ENCODE results near the gene RCL1. TPM values are rescaled to one million over a fixed set of nuclear protein-coding genes. Genes with fewer than 3 reads are reported as not detected.
"Not testable (repeated sequence)": the region's sequence is repeated elsewhere in the genome, so short reads cannot be mapped to it uniquely, and the experiment has no call there.

Gene RCL1
- total RNA-seq, 4 donors from 2014 or later = 13.4 to 19.1 (median 14.9) TPM

DNA sequence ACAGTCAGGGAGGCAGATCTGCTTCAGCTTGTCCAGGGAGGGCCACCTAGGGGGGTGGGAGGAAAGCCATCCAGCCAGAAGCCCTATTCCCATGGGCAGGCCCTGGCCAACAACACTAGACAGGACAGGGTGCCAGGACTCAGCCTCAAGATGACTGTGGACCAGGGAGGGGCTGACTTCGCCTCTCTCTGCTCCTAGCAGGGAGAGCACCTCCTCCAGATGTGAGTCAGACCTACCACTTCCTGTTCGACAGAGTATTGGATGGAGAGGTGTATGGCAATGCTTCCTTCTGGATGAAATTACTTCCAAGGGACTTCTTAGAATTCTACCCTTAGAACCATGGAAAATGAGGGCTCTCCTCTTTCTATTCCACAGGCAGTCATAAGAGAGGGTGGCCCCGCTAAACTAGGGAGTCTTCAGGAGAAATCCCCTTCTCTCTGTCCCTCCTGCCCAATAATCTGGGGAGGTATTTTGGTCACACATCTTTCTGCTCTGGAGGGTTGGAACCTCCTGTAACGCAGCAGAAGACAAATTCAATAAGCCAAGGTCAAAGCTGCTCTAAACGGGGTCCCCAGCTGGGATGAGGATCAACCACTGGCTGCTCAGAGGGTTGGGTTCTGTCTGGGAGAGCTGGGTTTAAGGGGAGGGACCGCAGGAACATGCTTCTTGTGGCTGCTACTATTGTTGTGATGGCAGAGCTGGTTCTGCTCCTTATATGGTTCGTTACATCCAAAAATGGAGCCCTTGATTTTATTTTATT is 23.2 kb upstream of the RCL1 start:
- H3K27ac ChIP-seq (replicated peaks in 1 of 4) = no peak overlapping the region
- H3K4me1 ChIP-seq = no peaks in the 10 kb centered on the region

DNA sequence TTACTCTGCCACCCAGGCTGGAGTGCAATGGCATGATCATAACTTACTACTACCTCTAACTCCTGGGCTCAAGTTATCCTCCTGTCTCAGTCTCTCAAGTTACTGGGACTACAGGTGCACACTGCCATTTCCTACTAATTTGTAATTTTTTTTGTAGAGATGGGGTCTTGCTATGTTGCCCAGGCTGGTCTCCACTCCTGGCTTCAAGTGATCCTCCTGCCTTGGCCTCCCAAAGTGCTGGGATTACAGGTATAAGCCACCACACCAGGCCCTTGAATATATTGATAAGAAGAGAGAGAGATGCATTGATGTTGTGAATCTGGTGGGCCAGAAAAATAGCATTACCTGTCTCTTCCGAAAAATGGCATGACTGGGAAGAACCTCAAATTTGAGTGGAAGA is 21.0 kb upstream of the RCL1 start:
- DNase-seq (ENCODE audit: extremely low spot score) = peak; percentile 24
- no peak overlapping the region for H3K27ac ChIP-seq (replicated peaks in 1 of 4)
- no peak for TF ChIP-seq POLR2AphosphoS5 (IDR thresholded peaks at IDR 0.05)
- TF ChIP-seq EP300 (IDR thresholded peaks at IDR 0.05) = no peak
- no peak for TF ChIP-seq CTCF (IDR thresholded peaks at IDR 0.05)
- no peak for TF ChIP-seq POLR2A (IDR thresholded peaks at IDR 0.05; ENCODE audit: low read depth)
- H3K4me1 ChIP-seq = no peaks in the 10 kb centered on the region
- H3K36me3 ChIP-seq = no peaks in the 10 kb centered on the region
- intact Hi-C loops (cut with DNase I) = no loop called here
- H3K4me3 ChIP-seq = no peak overlapping the region
- H3K27me3 ChIP-seq = no peaks in the 10 kb centered on the region
- no peaks in the 10 kb centered on the region for H3K9me3 ChIP-seq
- 100% methylated on average over 1 of the region's 1 CpG for WGBS

More for the DNA sequence above, 23.2 kb upstream of the RCL1 start:
- WGBS = 93% methylated on average over 6 of the region's 7 CpGs
- peak; percentile 74 for DNase-seq (ENCODE audit: extremely low spot score)
- no peaks in the 10 kb centered on the region for H3K27me3 ChIP-seq
- TF ChIP-seq POLR2A (IDR thresholded peaks at IDR 0.05; ENCODE audit: low read depth) (no peak), POLR2AphosphoS5 (IDR thresholded peaks at IDR 0.05) (no peak), CTCF (IDR thresholded peaks at IDR 0.05) (no peak), EP300 (IDR thresholded peaks at IDR 0.05) (no peak)
- intact Hi-C loops (cut with DNase I) = loop anchor here (10.0 kb wide), 1 partner anchor 155 kb away; no protein-coding TSS in a partner anchor
- H3K9me3 ChIP-seq = no peaks in the 10 kb centered on the region
- H3K4me3 ChIP-seq = no peak overlapping the region
- H3K36me3 ChIP-seq = no peaks in the 10 kb centered on the region

GRCh38 chr9:4774209-4774608 is 18.5 kb upstream of the RCL1 start:
- no peak for TF ChIP-seq POLR2AphosphoS5 (IDR thresholded peaks at IDR 0.05)
- TF ChIP-seq POLR2A (IDR thresholded peaks at IDR 0.05; ENCODE audit: low read depth) = no peak
- TF ChIP-seq CTCF (IDR thresholded peaks at IDR 0.05) = no peak
- TF ChIP-seq EP300 (IDR thresholded peaks at IDR 0.05) = no peak
- Histone ChIP-seq H3K9me3 (no peaks in the 10 kb centered on the region), H3K36me3 (no peaks in the 10 kb centered on the region), H3K27ac (replicated peaks in 1 of 4) (no peak overlapping the region), H3K4me3 (no peak overlapping the region), H3K27me3 (no peaks in the 10 kb centered on the region), H3K4me1 (no peaks in the 10 kb centered on the region)
- peak; percentile 91 for DNase-seq (ENCODE audit: extremely low spot score)
- WGBS = 50% methylated on average over 1 of the region's 1 CpG
- intact Hi-C loops (cut with DNase I) = no loop called here

- intact Hi-C loops (cut with DNase I); H3K4me1 ChIP-seq; DNase-seq (ENCODE audit: extremely low spot score); H3K9me3 ChIP-seq; H3K27me3 ChIP-seq; H3K27ac ChIP-seq (replicated peaks in 1 of 4); H3K36me3 ChIP-seq; H3K4me3 ChIP-seq: not testable (repeated sequence)
- WGBS = 90% methylated on average over 2 of the region's 2 CpGs
These were observed 17.8 kb upstream of the RCL1 start for GRCh38 chr9:4774958-4775357.

- H3K27ac ChIP-seq (replicated peaks in 1 of 4) = no peak overlapping the region
- peak; percentile 34 for DNase-seq (ENCODE audit: extremely low spot score)
- H3K36me3 ChIP-seq = no peaks in the 10 kb centered on the region
- no peak overlapping the region for H3K4me3 ChIP-seq
- H3K27me3 ChIP-seq = peaks cover 0 to 12% (median 0%) of the 10 kb centered on the region in 4 donors
- WGBS = 100% methylated on average over 1 of the region's 1 CpG
- TF ChIP-seq POLR2AphosphoS5 (IDR thresholded peaks at IDR 0.05) = no peak
- TF ChIP-seq POLR2A (IDR thresholded peaks at IDR 0.05; ENCODE audit: low read depth) = no peak
- H3K4me1 ChIP-seq = no peaks in the 10 kb centered on the region
- intact Hi-C loops (cut with DNase I) = no loop called here
- H3K9me3 ChIP-seq = no peaks in the 10 kb centered on the region
These were observed 12.1 kb upstream of the RCL1 start for GRCh38 chr9:4780651-4781050.
